IPS-20b (cell line): ENCODE data around the gene TSPAN4.

Experiments used
- H3K27ac ChIP-seq: one replicate; pipeline ENCODE4 v1.5.1; 2013; ENCODE audit warnings: low read length
- H3K27me3 ChIP-seq: 2 replicates; pipeline ENCODE4 v1.6.1; 2013; ENCODE audit warnings: mild to moderate bottlenecking, low read length, inconsistent platforms; ENCODE audit not compliant: insufficient read depth
- H3K36me3 ChIP-seq: 2 replicates; pipeline ENCODE4 v1.6.1; 2013; ENCODE audit warnings: low read depth, mild to moderate bottlenecking, inconsistent platforms, low read length, moderate library complexity; ENCODE audit not compliant: insufficient read depth
- H3K4me1 ChIP-seq: 2 replicates; pipeline ENCODE4 v1.6.1; 2013; ENCODE audit warnings: mild to moderate bottlenecking, control low read depth, inconsistent platforms, low read length, moderate library complexity; ENCODE audit not compliant: insufficient read depth
- H3K4me3 ChIP-seq: 2 replicates; pipeline ENCODE4 v1.5.1; 2013; ENCODE audit warnings: mild to moderate bottlenecking, low read length, inconsistent platforms
- H3K9ac ChIP-seq: 2 replicates; pipeline ENCODE4 v1.6.1; 2013; ENCODE audit warnings: low read depth, mild to moderate bottlenecking, inconsistent platforms, low read length, moderate library complexity
- H3K9me3 ChIP-seq: 2 replicates; pipeline ENCODE4 v1.6.1; 2013; ENCODE audit warnings: mild to moderate bottlenecking, low read depth, low read length, inconsistent platforms; ENCODE audit not compliant: insufficient read depth

The TSPAN4 gene

GRCh38 chr11:904380-904779, 61.7 kb downstream of the TSPAN4 start:
- Histone ChIP-seq H3K9ac (no peak overlapping the region), H3K36me3 (peaks cover 59% of the 10 kb centered on the region), H3K4me1 (no peaks in the 10 kb centered on the region), H3K4me3 (no peak overlapping the region), H3K9me3 (no peaks in the 10 kb centered on the region), H3K27me3 (no peaks in the 10 kb centered on the region), H3K27ac (no peak overlapping the region)

- H3K36me3 ChIP-seq: peaks cover 43% of the 10 kb centered on the region
- no peak overlapping the region for H3K9ac ChIP-seq
- no peak overlapping the region for H3K4me3 ChIP-seq
- no peaks in the 10 kb centered on the region for H3K9me3 ChIP-seq
- H3K4me1 ChIP-seq: no peaks in the 10 kb centered on the region
- no peak overlapping the region for H3K27ac ChIP-seq
- no peaks in the 10 kb centered on the region for H3K27me3 ChIP-seq
Observed at GRCh38 chr11:905952-906351, 63.3 kb downstream of the TSPAN4 start.

- H3K4me1 ChIP-seq: peaks cover 6% of the 10 kb centered on the region; the same call in 1 of the 2 replicates
- no peak overlapping the region for H3K27ac ChIP-seq
- H3K36me3 ChIP-seq: peaks cover 26% of the 10 kb centered on the region
- no peaks in the 10 kb centered on the region for H3K9me3 ChIP-seq
- no peaks in the 10 kb centered on the region for H3K27me3 ChIP-seq
- no peak overlapping the region for H3K4me3 ChIP-seq
- H3K9ac ChIP-seq: no peak overlapping the region
Observed at GRCh38 chr11:907668-908067, 65.0 kb downstream of the TSPAN4 start.

GRCh38 chr11:908273-908672, 65.6 kb downstream of the TSPAN4 start:
- Histone ChIP-seq H3K4me3 (no peak overlapping the region), H3K9ac (no peak overlapping the region), H3K36me3 (peaks cover 20% of the 10 kb centered on the region), H3K4me1 (peaks cover 6% of the 10 kb centered on the region; the same call in 1 of the 2 replicates), H3K27ac (no peak overlapping the region), H3K27me3 (no peaks in the 10 kb centered on the region), H3K9me3 (no peaks in the 10 kb centered on the region)

- Histone ChIP-seq H3K9me3 (no peaks in the 10 kb centered on the region), H3K27me3 (no peaks in the 10 kb centered on the region), H3K9ac (peak overlapping the region; percentile 76; the same call in 1 of the 2 replicates), H3K27ac (no peak overlapping the region), H3K4me3 (peak overlapping the region; percentile 86), H3K4me1 (peaks cover 6% of the 10 kb centered on the region; the same call in 1 of the 2 replicates), H3K36me3 (peaks cover 13% of the 10 kb centered on the region)
Observed at GRCh38 chr11:909406-909805, 66.8 kb downstream of the TSPAN4 start.

GRCh38 chr11:910044-910588, 67.5 kb downstream of the TSPAN4 start:
- Histone ChIP-seq H3K9me3 (no peaks in the 10 kb centered on the region), H3K9ac (peak overlapping the region; percentile 76; the same call in 1 of the 2 replicates), H3K4me3 (peak overlapping the region; percentile 86), H3K27ac (no peak overlapping the region), H3K36me3 (0 out of 2 replicates have a peak, but pooled peaks cover 6% of the 10 kb centered on the region), H3K4me1 (peaks cover 6% of the 10 kb centered on the region; the same call in 1 of the 2 replicates), H3K27me3 (no peaks in the 10 kb centered on the region)

- 0 out of 2 replicates have a peak, but pooled peaks cover 5% of the 10 kb centered on the region for H3K36me3 ChIP-seq
- peak within 1 kb of the TSS; percentile 77 for H3K27ac ChIP-seq
- H3K27me3 ChIP-seq: no peaks in the 10 kb centered on the region
- H3K4me1 ChIP-seq: peaks cover 6% of the 10 kb centered on the region; the same call in 1 of the 2 replicates
- H3K9me3 ChIP-seq: no peaks in the 10 kb centered on the region
- peak within 1 kb of the TSS; percentile 86 for H3K4me3 ChIP-seq
- H3K9ac ChIP-seq: peak within 1 kb of the TSS; percentile 89
Observed at GRCh38 chr11:910589-911030, 68.0 kb downstream of the TSPAN4 start, which contains the start of gene CHID1. Gene CHID1 (minus strand): TSS chr11:910810. CDS start chr11:904816, 5,994 bp downstream.

GRCh38 chr11:911031-911889, 68.6 kb downstream of the TSPAN4 start:
- Histone ChIP-seq H3K9me3 (no peaks in the 10 kb centered on the region), H3K36me3 (0 out of 2 replicates have a peak, but pooled peaks cover 5% of the 10 kb centered on the region), H3K27me3 (no peaks in the 10 kb centered on the region), H3K27ac (peak overlapping the region; percentile 77), H3K4me1 (peaks cover 6% of the 10 kb centered on the region; the same call in 1 of the 2 replicates), H3K4me3 (peak overlapping the region; percentile 73), H3K9ac (peak overlapping the region; percentile 89)

- Histone ChIP-seq H3K4me3 (peak overlapping the region; percentile 73; the same call in 1 of the 2 replicates), H3K9ac (peak overlapping the region; percentile 89; the same call in 1 of the 2 replicates), H3K27ac (no peak overlapping the region), H3K4me1 (peaks cover 6% of the 10 kb centered on the region; the same call in 1 of the 2 replicates), H3K27me3 (no peaks in the 10 kb centered on the region), H3K9me3 (no peaks in the 10 kb centered on the region), H3K36me3 (0 out of 2 replicates have a peak, but pooled peaks cover 5% of the 10 kb centered on the region)
Observed at GRCh38 chr11:911890-912219, 69.2 kb downstream of the TSPAN4 start.

- Histone ChIP-seq H3K9ac (no peak overlapping the region), H3K27ac (no peak overlapping the region), H3K4me3 (no peak overlapping the region), H3K9me3 (no peaks in the 10 kb centered on the region), H3K36me3 (0 out of 2 replicates have a peak, but pooled peaks cover 5% of the 10 kb centered on the region), H3K4me1 (peaks cover 6% of the 10 kb centered on the region; the same call in 1 of the 2 replicates), H3K27me3 (no peaks in the 10 kb centered on the region)
Observed at GRCh38 chr11:912266-912665, 69.6 kb downstream of the TSPAN4 start.

GRCh38 chr11:913043-913442, 70.4 kb downstream of the TSPAN4 start:
- Histone ChIP-seq H3K27me3 (no peaks in the 10 kb centered on the region), H3K36me3 (0 out of 2 replicates have a peak, but pooled peaks cover under 1% of the 10 kb centered on the region), H3K4me1 (peaks cover 6% of the 10 kb centered on the region; the same call in 1 of the 2 replicates), H3K27ac (no peak overlapping the region), H3K9ac (no peak overlapping the region), H3K9me3 (no peaks in the 10 kb centered on the region), H3K4me3 (no peak overlapping the region)
